ENCODE measurements around the gene MTA3. TPM values are rescaled to one million over a fixed set of nuclear protein-coding genes. Genes with fewer than 3 reads are reported as not detected.

Gene MTA3
- total RNA-seq, 2 experiments from 2014 or later = 19.9 to 20.0 TPM

Other genes starting within 250 kb of the MTA3 start
- gene COX7A2L, start 207.4 kb upstream of the MTA3 start, total RNA-seq = 100 to 1,000 TPM; 104 to 105 TPM
- gene KCNG3, start 74.7 kb upstream of the MTA3 start, total RNA-seq = under 1 TPM; 0.10 to 0.13 TPM
- gene OXER1, start 195.5 kb downstream of the MTA3 start, total RNA-seq = not detected
- under 1 TPM; 0.17 to 0.38 TPM for gene HAAO, start 224.0 kb downstream of the MTA3 start, total RNA-seq